ENCODE results near the gene PAF1. TPM values are rescaled to one million over a fixed set of nuclear protein-coding genes. Genes with fewer than 3 reads are reported as not detected.
A peak's percentile ranks its signal among the peaks of the same experiment; 100 is the strongest.

Gene PAF1
- total and polyA plus RNA-seq, 5 donors: 41.0 to 43.5 (median 41.4) TPM

DNA sequence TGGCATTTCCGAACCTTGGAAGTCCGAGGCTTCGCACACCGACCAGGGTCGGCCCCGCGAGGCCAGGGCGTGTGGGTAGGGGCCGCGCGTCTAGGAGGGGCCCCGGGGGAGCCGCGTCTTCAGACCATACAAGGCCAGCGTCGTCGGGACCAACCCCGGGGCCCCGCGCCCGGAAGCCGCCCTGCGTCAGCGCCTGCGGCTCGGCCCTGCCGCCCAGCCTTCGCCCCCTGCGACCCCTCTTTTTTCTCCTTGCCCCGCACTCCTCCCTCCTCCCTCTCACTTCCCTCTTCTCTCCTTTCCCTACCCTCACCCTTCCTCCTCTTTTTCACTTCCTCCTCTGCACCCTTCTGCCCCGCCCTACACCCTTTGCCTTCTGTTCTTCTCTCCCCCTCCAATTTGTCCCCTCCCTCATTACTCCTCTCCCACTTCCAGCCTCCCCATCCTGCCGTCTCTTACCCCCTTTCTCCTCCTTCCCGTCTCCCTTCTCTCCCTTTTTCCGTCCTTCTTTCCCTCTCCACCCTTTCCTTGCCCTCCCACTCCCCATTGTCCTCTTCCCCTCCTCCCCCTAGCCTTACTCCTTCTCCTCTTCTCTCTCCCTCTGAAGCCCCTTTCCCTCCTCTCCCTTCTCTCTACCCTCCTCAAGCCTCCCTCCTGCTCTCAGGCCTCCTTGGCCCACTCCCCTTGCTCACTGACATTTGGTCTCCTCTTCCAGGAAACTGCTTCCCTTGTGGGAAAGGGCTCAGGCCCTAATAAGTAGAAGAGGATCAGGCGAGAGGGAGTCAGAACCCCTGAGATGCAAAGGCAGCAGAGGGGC lies 19.3 kb upstream of the PAF1 start:
- intact Hi-C loops (cut with DNase I): no loop called here
- peak; percentile 89 to 95 (median 95) for DNase-seq
- no peaks in the 10 kb centered on the region for H3K9me3 ChIP-seq (ENCODE audit: control insufficient read depth, low read length)
- WGBS: 2% methylated on average over 35 of the region's 35 CpGs
- peak overlapping the region; percentile 83 for H3K4me3 ChIP-seq (ENCODE audit: low read length)
- ATAC-seq: peak; percentile 33 to 44
- peaks cover 10% of the 10 kb centered on the region for H3K4me1 ChIP-seq (ENCODE audit: control insufficient read depth, insufficient read depth, low read length)
- no peaks in the 10 kb centered on the region for H3K27me3 ChIP-seq (ENCODE audit: control insufficient read depth, insufficient read depth)
- H3K27ac ChIP-seq (ENCODE audit: low read length): peak overlapping the region; percentile 99

DNA sequence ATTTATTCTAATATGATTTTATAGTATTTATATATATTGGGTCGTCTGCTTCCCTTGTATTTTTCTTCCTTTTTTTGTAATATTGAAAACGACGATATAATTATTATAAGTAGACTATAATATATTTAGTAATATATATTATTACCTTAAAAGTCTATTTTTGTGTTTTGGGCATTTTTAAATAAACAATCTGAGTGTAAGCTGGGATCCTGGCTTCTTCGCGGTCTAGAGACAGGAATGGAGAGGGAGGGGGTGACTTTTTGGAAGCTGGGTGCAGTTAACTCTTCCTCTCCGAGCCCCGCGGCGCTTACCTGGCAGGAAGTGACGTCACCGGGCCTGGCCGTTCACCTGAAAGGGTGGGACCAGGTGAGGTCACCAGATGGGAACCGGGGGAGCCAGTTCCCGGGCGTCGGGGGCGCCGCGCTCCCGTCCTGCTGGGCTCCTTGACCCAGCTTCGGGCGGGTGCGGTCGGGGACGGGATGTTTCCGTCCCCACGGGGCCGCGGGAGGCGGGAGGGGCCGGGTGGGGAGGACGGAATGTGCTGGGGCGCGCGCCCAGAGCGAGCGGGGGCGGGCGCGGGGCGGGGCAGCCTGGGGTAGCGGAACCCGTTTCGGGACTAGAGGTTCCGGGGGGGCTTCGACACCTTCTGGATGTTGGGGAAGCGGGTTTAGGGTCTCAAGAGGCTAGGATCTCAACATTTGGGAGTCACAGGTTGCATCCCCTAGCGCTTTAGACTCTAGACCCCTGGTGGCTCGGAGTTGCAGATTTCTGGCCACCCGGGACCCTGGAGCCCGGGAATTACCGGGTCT lies 18.5 kb upstream of the PAF1 start:
- Histone ChIP-seq H3K9me3 (ENCODE audit: control insufficient read depth, low read length) (no peaks in the 10 kb centered on the region), H3K4me3 (ENCODE audit: low read length) (peak overlapping the region; percentile 83), H3K4me1 (ENCODE audit: control insufficient read depth, insufficient read depth, low read length) (peaks cover 8% of the 10 kb centered on the region), H3K27ac (ENCODE audit: low read length) (peak overlapping the region; percentile 100), H3K27me3 (ENCODE audit: control insufficient read depth, insufficient read depth) (no peaks in the 10 kb centered on the region)
- ATAC-seq (peak; percentile 46 to 53), DNase-seq (peak; percentile 93 to 97 (median 97))
- intact Hi-C loops (cut with DNase I): no loop called here
- WGBS: under 1% methylated on average over 52 of the region's 52 CpGs

DNA sequence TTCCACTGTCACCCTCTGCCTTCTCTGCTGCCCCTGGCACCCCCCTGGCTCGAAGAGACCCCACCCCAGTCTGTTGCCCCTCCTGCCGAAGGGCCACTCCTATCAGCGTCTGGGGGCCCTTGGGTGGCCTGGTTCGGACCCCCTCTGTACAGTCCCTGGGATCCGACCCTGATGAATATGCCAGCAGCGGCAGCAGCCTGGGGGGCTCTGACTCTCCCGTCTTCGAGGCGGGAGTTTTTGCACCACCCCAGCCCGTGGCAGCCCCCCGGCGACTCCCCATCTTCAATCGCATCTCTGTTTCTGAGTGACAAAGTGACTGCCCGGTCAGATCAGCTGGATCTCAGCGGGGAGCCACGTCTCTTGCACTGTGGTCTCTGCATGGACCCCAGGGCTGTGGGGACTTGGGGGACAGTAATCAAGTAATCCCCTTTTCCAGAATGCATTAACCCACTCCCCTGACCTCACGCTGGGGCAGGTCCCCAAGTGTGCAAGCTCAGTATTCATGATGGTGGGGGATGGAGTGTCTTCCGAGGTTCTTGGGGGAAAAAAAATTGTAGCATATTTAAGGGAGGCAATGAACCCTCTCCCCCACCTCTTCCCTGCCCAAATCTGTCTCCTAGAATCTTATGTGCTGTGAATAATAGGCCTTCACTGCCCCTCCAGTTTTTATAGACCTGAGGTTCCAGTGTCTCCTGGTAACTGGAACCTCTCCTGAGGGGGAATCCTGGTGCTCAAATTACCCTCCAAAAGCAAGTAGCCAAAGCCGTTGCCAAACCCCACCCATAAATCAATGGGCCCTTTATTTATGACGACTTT lies 17.7 kb upstream of the PAF1 start:
- Histone ChIP-seq H3K4me1 (ENCODE audit: control insufficient read depth, insufficient read depth, low read length) (peaks cover 8% of the 10 kb centered on the region), H3K27me3 (ENCODE audit: control insufficient read depth, insufficient read depth) (no peaks in the 10 kb centered on the region), H3K9me3 (ENCODE audit: control insufficient read depth, low read length) (no peaks in the 10 kb centered on the region), H3K27ac (ENCODE audit: low read length) (peak overlapping the region; percentile 98), H3K4me3 (ENCODE audit: low read length) (peak overlapping the region; percentile 83)
- intact Hi-C loops (cut with DNase I): no loop called here
- ATAC-seq (no peak), DNase-seq (peak in 2 of 3 donors; percentile 65 to 69)
- WGBS: 26% methylated on average over 20 of the region's 20 CpGs

DNA sequence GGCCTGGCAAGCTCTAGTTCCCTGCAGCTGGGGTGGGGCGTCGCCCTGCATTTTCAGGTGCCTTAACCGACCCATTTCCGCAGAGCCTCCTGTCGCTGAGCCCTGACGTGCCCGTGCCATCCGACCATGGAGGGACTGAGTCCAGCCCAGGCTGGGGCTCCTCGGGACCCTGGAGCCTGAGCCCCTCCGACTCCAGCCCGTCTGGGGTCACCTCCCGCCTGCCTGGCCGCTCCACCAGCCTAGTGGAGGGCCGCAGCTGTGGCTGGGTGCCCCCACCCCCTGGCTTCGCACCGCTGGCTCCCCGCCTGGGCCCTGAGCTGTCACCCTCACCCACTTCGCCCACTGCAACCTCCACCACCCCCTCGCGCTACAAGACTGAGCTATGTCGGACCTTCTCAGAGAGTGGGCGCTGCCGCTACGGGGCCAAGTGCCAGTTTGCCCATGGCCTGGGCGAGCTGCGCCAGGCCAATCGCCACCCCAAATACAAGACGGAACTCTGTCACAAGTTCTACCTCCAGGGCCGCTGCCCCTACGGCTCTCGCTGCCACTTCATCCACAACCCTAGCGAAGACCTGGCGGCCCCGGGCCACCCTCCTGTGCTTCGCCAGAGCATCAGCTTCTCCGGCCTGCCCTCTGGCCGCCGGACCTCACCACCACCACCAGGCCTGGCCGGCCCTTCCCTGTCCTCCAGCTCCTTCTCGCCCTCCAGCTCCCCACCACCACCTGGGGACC lies 16.9 kb upstream of the PAF1 start:
- DNase-seq: peak; percentile 63 to 82 (median 82)
- intact Hi-C loops (cut with DNase I): no loop called here
- WGBS: 16% methylated on average over 40 of the region's 40 CpGs

DNA sequence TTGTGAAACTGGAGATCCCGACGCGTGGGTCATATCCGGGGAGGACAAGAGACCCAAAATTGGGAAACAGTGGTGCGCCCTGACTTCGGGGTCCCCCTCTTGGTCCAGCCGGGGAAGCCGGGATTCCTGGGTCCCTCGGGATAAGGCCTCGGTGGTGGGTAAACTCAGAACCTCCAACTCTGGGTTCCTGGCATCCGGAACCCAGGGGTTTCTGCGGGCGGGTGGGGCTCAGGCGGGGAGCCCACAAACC lies 16.4 kb upstream of the PAF1 start:
- intact Hi-C loops (cut with DNase I): no loop called here
- 0% methylated on average over 14 of the region's 14 CpGs for WGBS
- peak in 1 of 3 donors; percentile 76 for DNase-seq

More for the DNA sequence above, 16.9 kb upstream of the PAF1 start:
- Histone ChIP-seq H3K27ac (ENCODE audit: low read length) (peak overlapping the region; percentile 98), H3K27me3 (ENCODE audit: control insufficient read depth, insufficient read depth) (no peaks in the 10 kb centered on the region), H3K9me3 (ENCODE audit: control insufficient read depth, low read length) (no peaks in the 10 kb centered on the region), H3K4me3 (ENCODE audit: low read length) (peak overlapping the region; percentile 83), H3K4me1 (ENCODE audit: control insufficient read depth, insufficient read depth, low read length) (peaks cover 8% of the 10 kb centered on the region)
- no peak for ATAC-seq

DNA sequence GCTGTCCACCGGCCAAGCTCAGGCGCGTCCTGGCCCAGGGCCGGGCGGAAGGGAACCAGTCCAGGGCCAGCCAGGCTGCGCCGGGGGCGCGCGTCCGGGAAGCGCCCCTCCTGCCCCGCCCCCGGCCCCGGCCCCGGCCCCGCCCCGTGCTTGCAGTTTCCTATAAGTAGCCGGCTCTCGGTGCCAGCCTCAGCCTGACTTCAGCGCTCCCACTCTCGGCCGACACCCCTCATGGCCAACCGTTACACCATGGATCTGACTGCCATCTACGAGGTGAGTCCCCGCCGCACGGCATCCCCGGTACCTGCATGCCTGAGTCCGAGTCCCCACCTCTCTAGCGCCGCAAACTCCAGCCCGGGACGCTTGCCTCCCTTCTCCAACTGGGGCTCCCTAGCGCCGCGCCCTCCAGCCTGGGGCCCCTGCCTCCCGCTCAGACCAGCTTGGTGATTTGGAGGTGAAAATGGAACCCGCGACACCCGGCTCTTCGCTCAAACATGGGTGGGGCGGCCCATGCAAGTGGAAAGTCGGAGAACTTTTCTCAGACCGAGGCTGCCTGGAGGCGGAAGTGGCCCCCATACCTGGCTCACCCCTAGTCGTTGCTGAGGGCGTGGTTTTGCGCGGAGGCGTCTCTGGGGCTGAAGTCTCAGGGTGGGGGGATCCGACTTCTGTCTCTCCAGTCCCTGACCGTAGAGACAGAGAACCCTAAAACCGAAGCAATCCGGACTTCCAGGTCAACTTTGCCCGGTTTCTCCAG lies 15.9 kb upstream of the PAF1 start, which contains the start of gene ZFP36:
ZFP36 (plus strand) TSS at position 192 of the 754 bp plus-strand sequence; CDS start at position 250, 58 bp downstream.
- no peaks in the 10 kb centered on the region for H3K9me3 ChIP-seq (ENCODE audit: control insufficient read depth, low read length)
- peak; percentile 91 to 97 (median 97) for DNase-seq
- H3K27me3 ChIP-seq (ENCODE audit: control insufficient read depth, insufficient read depth): no peaks in the 10 kb centered on the region
- intact Hi-C loops (cut with DNase I): no loop called here
- H3K4me3 ChIP-seq (ENCODE audit: low read length): peak within 1 kb of the TSS; percentile 83
- WGBS: under 1% methylated on average over 56 of the region's 56 CpGs
- peak within 1 kb of the TSS; percentile 98 for H3K27ac ChIP-seq (ENCODE audit: low read length)
- peaks cover 9% of the 10 kb centered on the region for H3K4me1 ChIP-seq (ENCODE audit: control insufficient read depth, insufficient read depth, low read length)
- ATAC-seq: peak; percentile 32 to 52

More for the DNA sequence above, 16.4 kb upstream of the PAF1 start:
- peak overlapping the region; percentile 83 for H3K4me3 ChIP-seq (ENCODE audit: low read length)
- H3K27me3 ChIP-seq (ENCODE audit: control insufficient read depth, insufficient read depth): no peaks in the 10 kb centered on the region
- ATAC-seq: no peak
- no peaks in the 10 kb centered on the region for H3K9me3 ChIP-seq (ENCODE audit: control insufficient read depth, low read length)
- peak overlapping the region; percentile 98 for H3K27ac ChIP-seq (ENCODE audit: low read length)
- peaks cover 8% of the 10 kb centered on the region for H3K4me1 ChIP-seq (ENCODE audit: control insufficient read depth, insufficient read depth, low read length)

DNA sequence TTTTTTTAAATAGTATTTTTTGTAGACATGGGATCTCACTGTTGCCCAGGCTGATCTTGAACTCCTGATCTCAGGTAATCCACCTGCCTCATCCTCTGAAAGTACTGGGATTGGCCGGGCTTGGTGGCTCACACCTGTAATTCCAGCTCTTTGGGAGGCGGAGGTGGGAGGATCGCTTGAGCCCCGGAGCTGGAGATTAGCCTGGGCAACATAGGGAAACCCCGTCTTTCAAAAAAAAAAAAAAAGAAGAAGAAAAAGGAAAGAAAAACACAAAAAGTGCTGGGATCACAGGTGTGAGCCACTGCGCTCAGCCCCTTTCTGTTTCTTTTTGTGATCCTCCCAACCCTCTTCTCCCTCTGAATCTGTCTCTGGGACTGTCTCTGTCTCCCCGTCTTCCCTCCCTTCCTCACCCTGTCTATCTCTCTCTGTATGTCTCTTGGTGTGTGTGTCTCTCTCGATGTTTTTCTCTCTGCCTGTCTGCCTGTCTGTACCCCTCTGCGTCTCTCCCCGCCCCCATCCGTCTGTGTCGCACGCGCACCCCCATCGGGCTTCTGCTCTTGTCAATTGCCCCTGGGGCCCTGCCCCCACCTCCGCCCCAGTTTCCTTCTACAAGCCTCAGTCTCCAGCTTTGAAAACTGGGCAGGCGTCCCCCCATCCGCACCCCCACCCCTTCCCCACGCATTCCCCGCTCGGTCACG lies 15.2 kb upstream of the PAF1 start:
- Histone ChIP-seq H3K4me3 (ENCODE audit: low read length) (peak overlapping the region; percentile 83), H3K27me3 (ENCODE audit: control insufficient read depth, insufficient read depth) (no peaks in the 10 kb centered on the region), H3K9me3 (ENCODE audit: control insufficient read depth, low read length) (no peaks in the 10 kb centered on the region), H3K4me1 (ENCODE audit: control insufficient read depth, insufficient read depth, low read length) (peaks cover 7% of the 10 kb centered on the region), H3K27ac (ENCODE audit: low read length) (peak overlapping the region; percentile 97)
- no peak for ATAC-seq
- WGBS: 15% methylated on average over 22 of the region's 22 CpGs
- DNase-seq: peak in 2 of 3 donors; percentile 16 to 56
- intact Hi-C loops (cut with DNase I): no loop called here

DNA sequence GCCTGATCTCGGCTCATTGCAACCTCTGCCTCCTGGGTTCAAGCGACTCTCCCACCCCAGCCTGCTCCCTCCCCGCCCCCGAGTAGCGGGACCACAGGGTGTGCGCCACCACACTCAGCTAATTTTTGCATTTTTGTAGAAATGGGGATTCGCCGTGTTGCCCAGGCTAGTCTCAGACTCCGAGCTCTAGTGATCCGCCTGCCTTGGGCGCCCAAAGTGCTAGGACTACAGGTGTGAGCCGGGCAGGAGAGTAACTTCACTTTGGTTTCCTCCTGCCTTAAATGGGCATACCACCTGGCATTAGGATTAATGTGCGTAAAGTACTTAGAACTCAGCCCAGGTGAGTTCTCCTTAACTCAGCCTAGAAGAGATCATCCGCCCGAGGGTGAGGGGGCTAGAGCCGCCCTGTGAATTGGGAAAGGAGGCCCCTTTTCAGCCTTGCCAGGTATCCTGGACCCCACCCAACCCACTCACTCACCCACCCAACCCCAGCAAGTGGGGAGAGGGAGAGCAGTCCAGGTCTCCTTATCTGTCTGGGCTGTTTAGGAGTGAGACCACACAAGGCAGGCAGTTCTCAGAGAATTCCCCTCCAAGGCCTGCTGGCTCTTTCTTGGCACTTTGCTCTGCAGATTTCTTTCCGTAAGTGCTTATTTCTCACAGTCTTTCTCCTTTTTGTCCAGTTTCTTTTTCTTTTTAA lies 14.5 kb upstream of the PAF1 start:
- peaks cover 4% of the 10 kb centered on the region for H3K4me1 ChIP-seq (ENCODE audit: control insufficient read depth, insufficient read depth, low read length)
- H3K27ac ChIP-seq (ENCODE audit: low read length): peak overlapping the region; percentile 44
- no peak for ATAC-seq
- H3K4me3 ChIP-seq (ENCODE audit: low read length): peak overlapping the region; percentile 83
- intact Hi-C loops (cut with DNase I): no loop called here
- WGBS: 89% methylated on average over 17 of the region's 17 CpGs
- no peaks in the 10 kb centered on the region for H3K27me3 ChIP-seq (ENCODE audit: control insufficient read depth, insufficient read depth)
- H3K9me3 ChIP-seq (ENCODE audit: control insufficient read depth, low read length): no peaks in the 10 kb centered on the region
- DNase-seq: peak in 2 of 3 donors; percentile 12 to 48
